GM12874 (cell line): ENCODE results near the gene ADCY1.

Experiments used
- TF ChIP-seq, protein P1 (sequence below): IDR thresholded peaks from 2 replicates; pipeline ENCODE4 v1.5.1; 2011; ENCODE audit warnings: low read depth, mild to moderate bottlenecking, control low read depth, low read length, moderate library complexity; ENCODE audit not compliant: insufficient read depth

The ADCY1 gene

DNA sequence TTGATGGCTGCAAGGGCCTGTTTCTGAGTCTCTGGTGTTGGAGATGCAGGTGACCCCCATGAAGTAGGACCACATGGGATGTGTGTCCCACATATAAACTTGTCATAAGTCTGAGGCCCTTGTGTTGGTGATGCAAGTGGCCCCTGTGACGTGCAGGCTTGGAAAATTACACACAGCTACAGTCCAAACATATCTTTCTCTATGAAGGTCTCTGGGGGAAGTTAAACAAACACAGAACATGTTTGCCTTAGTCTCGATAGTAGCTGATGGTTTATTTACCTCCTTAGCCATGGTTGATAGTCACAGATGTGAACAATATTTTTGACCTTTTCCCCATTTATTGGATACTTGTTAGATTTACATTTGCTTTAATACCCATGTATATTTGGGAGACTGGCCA is 64.7 kb downstream of the ADCY1 start:
- TF ChIP-seq, protein P1, sequence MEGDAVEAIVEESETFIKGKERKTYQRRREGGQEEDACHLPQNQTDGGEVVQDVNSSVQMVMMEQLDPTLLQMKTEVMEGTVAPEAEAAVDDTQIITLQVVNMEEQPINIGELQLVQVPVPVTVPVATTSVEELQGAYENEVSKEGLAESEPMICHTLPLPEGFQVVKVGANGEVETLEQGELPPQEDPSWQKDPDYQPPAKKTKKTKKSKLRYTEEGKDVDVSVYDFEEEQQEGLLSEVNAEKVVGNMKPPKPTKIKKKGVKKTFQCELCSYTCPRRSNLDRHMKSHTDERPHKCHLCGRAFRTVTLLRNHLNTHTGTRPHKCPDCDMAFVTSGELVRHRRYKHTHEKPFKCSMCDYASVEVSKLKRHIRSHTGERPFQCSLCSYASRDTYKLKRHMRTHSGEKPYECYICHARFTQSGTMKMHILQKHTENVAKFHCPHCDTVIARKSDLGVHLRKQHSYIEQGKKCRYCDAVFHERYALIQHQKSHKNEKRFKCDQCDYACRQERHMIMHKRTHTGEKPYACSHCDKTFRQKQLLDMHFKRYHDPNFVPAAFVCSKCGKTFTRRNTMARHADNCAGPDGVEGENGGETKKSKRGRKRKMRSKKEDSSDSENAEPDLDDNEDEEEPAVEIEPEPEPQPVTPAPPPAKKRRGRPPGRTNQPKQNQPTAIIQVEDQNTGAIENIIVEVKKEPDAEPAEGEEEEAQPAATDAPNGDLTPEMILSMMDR, result no peak

GRCh38 chr7:45642044-45642443 is 67.9 kb downstream of the ADCY1 start:
- TF ChIP-seq, protein P1, result no peak

DNA sequence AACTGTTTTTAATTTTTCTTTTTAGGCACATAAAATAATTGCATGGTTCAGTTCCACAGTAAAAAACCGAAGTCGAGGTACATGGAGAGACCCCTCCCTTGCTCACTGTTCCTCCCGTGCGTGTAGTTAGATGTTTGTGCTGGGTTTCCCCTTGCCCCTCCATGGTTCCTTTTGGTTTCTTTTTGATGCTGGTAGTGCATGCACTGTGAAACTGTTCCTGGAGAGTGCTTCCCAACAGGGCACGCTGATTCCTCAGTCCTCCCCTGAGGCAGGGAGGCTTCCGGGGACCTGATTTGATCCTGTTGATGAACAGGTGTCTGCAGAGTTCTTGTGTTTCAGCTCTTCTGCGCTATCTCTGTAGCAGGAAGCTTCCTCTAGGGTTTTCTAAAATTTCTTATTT is 69.5 kb downstream of the ADCY1 start:
- TF ChIP-seq, protein P1, result no peak

DNA sequence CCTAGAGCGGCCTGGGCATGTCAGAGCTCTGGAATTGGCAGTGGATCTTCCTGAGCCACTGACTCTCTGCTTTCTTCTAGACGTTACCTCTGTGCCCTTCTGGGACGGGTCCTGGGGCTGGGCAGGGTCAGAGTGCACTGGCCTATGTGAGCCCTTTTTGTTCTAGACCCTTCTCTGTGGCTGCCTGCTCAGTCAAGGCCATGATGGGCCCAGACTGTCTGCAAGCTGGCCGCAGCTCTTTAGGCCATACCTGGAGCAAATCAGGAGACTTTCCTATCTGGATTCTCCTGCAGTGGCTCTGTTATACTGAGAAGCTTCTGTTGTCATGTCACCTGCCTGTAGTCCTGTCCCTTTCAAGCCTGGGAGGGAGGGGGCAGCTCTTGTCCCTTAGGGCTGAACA is 70.1 kb downstream of the ADCY1 start:
- TF ChIP-seq, protein P1, result no peak

DNA sequence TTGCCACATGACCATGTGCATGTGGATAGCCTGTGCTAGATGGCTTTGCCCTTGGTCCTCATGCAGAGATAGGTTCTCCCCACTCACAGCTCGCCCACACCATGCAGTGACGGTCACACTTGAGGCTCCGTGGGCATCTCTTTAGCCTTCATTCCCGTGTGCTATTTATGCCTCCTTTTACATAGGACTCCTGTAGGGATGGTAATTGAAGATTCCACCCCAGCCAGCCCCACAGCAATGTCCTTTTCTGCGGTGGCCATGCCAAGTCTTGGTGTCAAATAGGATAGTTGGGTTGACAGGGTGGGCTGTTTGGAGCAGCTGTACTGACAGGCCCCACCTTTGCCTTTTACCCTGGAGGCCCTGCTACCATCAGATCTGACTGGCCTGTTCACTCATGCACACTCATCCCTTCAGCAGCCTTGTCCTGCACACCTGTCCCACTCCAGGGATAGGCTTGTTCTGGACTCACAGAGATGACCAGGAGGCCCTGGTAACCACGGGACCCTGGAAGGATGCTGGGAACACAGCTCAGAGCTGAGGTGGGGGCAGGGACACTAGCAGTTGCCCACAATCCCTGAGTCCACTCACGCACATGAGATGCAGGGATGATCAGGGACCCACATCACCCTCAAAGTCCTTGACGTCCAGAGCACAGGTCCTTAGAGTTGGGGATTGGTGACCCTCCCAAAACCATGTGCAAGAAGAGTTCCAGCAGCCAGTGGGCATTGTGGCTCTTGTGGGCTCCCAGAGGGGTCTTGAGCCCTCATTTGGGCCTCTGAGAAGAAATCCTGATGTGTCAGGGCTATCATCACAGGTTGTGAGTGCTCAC is 71.2 kb downstream of the ADCY1 start:
- TF ChIP-seq, protein P1, result no peak

- TF ChIP-seq, protein P1, result no peak
Observed at GRCh38 chr7:45646207-45646821, 72.1 kb downstream of the ADCY1 start.

DNA sequence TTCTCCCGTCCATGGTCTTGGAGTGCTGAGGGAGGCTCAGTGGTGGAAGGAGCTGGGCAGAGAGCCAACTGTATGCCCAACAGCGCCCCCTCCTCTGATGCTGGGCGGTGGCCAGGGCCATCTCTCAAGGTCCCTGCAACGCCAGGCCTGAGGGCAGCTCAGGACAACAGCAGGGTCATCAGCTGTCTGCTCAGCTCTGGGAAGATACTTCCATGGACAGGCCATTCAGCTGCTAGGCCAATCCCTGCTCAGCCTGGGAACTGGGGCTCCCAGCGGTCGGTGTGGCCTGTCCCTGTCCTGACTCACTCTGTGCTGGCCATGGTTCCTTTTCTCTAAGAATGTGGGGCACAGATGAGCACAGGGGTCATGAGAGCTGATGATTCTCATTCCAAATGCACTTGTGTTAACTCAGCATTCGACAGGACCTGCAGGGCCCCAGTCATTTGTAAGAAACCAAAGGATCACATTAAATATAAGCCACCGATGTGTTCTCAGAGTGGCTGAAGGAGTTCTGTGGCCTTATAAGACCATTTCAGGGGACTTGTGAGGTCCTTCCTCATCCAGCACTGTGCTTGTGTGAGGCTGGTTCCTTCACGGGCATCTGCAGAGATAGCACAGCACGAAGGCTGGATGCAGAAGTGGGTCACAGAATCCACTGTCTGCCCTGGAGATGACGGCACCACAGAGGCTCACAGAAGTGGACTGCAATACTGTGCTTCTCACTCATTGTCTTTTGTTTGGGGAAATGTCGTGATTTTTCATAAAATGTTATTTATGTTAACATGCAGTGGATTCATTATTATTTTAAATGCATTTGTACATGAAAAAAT is 73.0 kb downstream of the ADCY1 start:
- TF ChIP-seq, protein P1, result no peak
